GM19455 (cell line): ENCODE measurements around the gene KIF11.
"Not testable (repeated sequence)": the region's sequence is repeated elsewhere in the genome, so short reads cannot be mapped to it uniquely, and the experiment has no call there.

Source experiments
- ATAC-seq: cut with Tn5 transposase; IDR thresholded peaks from one replicate; pipeline ENCODE4 v1.9.1; 2021; ENCODE audit not compliant: unreplicated experiment

KIF11 gene

GRCh38 chr10:92592761-92593618 lies at the start of gene KIF11:
Gene KIF11 (plus strand): TSS chr10:92593130. CDS start chr10:92593376, 246 bp downstream.
- ATAC-seq, result peak; percentile 58

GRCh38 chr10:92544296-92544695 lies 48.6 kb upstream of the KIF11 start:
- no peak for ATAC-seq

GRCh38 chr10:92545556-92545955 lies 47.4 kb upstream of the KIF11 start:
- no peak for ATAC-seq

- ATAC-seq, result no peak
Measured at GRCh38 chr10:92547676-92548075, 45.3 kb upstream of the KIF11 start.

- no peak for ATAC-seq
Measured at GRCh38 chr10:92550924-92551323, 42.0 kb upstream of the KIF11 start.

DNA sequence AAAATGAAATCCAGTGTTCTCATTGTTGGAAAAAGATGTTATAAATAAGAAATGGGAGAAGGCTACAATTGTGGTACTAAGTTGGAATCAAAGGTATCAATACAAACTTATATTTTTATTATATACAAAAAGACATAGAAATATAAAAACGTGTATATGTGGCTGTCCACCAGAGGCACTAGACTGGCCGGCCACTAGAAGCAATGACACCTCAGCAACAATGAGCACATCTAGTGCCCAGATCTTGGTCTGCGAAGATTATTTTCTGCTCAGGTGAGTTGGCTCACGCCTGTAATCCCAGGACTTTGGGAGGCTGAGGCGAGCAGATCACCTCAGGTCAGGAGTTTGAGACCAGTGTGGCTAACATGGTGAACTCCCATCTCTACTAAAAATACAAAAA lies 40.6 kb upstream of the KIF11 start:
- ATAC-seq, result no peak

DNA sequence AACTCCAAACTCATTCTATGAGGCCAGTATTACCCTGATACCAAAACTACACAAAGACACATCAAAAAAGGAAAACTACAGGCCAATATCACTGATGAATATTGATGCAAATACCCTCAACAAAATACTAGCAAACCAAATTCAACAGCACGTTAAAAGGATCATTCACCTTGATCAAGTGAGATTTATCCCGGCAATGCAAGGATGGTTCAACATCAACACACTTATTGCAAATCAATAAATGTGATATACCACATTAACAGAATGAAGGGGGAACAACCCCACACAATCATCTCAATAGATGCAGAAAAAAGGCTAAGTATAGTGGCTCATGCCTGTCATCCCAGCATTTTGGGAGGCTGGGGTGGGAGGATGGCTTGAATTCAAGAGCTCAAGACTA lies 39.0 kb upstream of the KIF11 start:
- ATAC-seq, result no peak

DNA sequence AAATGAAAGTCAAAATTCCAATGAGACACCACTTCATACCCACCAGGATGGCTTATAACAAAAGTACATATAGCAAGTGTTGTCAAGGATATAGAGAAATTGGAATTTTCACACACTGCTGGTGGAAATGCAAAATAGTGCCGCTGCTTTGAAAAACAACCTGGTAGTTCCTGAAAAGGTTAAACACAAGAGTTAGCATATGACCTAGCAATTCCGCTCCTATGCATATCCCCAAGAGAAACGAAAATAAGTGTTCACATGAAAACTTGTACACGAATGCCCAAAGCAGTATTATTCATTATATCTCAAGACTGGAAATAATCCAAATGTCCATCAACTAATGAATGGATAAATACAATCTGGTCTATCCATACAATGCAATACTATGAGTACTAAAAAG lies 33.9 kb upstream of the KIF11 start:
- ATAC-seq, result no peak

GRCh38 chr10:92562424-92562823 lies 30.5 kb upstream of the KIF11 start:
- ATAC-seq, result no peak

- ATAC-seq, result no peak
Measured at GRCh38 chr10:92567952-92568600, 24.9 kb upstream of the KIF11 start.

GRCh38 chr10:92569071-92569470 lies 23.9 kb upstream of the KIF11 start:
- no peak for ATAC-seq

DNA sequence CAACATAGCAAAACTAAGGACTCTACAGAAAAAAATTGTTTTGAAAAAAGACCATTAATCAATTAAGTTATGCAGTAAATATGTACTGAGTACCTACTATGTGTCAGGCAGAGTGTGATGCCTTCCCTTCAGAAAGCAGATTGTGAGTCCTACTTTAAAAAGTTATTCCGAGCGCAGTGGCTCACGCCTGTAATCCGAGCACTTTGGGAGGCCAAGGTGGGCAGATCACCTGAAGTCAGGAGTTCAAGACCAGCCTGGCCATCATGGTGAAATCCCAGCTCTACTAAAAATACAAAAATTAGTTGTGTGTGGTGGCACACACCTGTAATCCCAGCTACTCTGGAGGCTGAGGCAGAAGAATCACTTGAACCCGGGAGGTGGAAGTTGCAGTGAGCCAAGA lies 23.3 kb upstream of the KIF11 start:
- not testable (repeated sequence) for ATAC-seq

DNA sequence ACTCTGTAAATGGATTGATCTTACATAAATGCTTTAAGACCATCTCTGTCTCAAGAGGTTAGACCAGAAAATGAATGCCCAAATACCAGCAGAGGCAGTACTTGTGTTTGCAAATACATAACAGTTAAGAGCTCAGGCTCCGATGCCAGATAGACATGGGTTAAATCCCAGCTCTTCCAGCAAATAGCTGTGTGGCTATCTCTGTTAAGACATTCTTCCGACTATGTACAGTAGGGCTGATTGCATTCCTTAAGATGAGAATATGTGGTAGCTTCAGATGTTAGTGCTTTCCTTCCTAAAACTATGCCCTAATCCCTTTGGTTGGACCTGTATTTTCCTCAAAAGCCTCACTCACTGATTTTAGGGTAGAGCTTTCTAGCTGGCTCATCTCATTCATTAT lies 21.3 kb upstream of the KIF11 start:
- ATAC-seq, result no peak

DNA sequence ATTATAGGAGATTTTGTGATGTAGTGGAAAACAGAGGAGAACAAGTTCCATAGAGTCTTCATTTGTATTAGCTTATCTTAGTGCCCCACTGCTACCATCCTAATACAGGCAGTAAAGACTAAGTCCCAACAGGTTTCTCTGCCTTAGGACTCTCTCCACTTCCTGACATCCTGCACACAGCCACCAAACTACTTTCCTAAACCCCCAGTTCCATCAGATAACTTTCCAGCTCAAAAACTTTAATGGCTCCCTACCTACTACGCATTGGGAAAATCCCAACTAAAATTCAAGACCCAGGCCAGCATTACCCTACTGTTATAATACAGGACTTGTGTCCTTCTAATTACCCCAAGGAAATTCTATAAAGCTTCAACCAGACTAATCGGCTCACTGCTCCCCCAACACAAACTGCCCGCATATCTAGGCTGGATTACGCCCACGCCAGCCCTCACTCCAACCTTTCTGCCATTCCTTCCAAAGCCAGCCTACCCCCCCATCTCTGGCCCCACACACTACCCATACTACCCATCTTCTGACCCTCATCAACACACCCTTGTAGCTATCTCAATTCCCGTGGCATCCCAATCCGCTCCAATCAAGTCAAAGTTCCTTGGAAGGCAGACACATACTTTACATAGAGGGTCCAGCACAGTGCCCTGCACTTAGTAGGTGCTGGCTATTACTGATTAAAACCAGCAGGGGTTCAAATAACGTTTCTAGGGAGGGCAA lies 20.4 kb upstream of the KIF11 start:
- ATAC-seq, result no peak

GRCh38 chr10:92573091-92573797 lies 19.7 kb upstream of the KIF11 start:
- peak; percentile 25 for ATAC-seq

GRCh38 chr10:92573798-92574547 lies 19.0 kb upstream of the KIF11 start, which contains the start of gene IDE:
Gene IDE (minus strand): TSS chr10:92574093. CDS start chr10:92574019, 74 bp downstream.
- peak; percentile 66 for ATAC-seq

DNA sequence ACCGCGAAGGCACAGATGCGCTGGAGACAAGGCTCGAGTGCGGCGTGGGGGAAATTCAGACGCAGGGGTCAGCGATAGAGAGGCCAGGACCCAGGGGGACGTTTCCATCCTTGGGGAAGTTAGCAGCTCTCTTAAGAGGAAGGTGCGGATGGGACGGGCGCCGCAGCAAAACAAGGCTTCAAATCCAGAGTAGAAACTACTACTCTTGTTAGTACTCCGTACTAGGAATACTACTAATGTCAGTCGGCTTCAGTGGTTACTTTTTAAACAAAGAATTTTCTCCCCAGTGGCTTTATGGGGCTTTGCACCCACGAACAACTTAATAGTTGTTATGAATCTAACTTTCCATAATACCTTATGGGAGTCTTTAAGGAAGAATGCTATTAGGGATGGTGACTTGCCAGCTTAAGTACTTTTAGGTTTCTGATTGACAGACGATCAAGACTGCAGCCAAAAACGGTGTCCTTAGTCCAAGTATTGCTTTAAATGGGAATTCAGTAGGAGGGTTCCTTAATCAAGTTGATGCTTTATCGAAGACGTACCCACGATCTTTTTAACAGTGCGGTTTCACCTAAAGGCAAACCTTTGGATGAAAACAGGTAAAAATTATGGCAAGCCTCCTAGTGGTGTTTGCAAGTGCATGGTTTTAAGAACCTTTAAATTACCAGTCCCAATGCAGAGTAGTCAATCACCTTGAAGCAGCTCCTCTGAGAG lies 18.2 kb upstream of the KIF11 start:
- peak; percentile 31 for ATAC-seq

DNA sequence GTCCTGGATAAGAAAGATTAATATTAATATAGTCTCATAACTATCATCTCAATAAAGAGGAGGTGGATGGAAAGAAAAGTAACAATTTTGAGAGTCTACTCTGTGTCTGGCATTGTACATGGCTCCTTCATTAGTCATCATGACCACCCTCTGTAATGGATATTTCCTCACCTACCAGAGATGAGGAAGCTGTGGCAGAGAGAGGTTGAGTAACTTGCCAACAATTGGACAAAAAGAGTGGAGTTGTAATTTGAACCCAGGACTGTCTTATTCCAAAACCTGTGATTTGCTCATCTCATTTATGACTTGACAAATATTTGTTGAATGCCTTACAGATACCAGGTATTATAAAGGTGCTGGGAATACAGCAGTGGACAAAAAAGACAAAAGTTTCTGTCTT lies 17.0 kb upstream of the KIF11 start:
- no peak for ATAC-seq

DNA sequence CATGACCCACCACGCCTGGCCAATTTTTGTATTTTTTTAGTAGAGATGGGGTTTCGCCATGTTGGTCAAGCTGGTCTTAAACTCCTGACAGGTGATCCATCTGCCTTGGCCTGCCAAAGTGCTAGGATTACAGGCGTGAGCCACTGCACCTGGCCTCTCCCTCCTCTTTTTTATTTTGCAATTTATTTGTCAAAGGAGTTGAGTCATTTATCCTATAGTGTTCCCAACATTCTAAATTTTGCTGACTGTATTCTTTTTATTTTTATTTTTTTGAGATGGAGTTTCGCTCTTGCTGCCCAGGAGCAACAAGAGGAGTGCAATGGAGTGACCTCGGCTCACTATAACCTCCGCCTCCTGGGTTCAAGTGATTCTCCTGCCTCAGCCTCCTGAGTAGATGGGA lies 10.6 kb upstream of the KIF11 start:
- not testable (repeated sequence) for ATAC-seq
